ENCODE results near the gene IGF1.

The IGF1 gene

GRCh38 chr12:102496591-102496990 is 16.2 kb upstream of the IGF1 start:
- no peak for DNase-seq (ENCODE audit: low spot score)

DNA sequence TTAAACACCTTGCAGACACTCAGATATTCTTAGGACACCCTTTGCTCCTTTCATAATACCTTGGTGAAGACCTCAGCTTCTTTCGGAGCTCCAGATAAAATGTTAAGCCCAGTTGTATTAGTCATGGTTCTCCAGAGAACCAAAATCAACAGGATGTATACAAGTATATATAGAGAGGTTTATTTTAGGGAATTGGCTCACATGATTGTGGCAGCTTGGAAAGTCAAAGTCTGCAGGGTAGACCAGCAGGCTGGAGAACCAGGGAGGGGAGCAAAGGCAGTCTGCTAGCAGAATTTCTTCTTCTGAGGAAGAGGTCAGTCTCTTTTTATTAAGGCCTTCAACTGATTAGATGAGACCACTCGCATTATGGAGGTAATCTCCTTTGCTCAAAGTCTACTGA is 6.9 kb upstream of the IGF1 start:
- no peak for DNase-seq (ENCODE audit: low spot score)

GRCh38 chr12:102486153-102486552 is 5.8 kb upstream of the IGF1 start:
- no peak for DNase-seq (ENCODE audit: low spot score)

- peak; percentile 64 for DNase-seq (ENCODE audit: low spot score)
Measured at GRCh38 chr12:102484428-102484958, 4.1 kb upstream of the IGF1 start.

DNA sequence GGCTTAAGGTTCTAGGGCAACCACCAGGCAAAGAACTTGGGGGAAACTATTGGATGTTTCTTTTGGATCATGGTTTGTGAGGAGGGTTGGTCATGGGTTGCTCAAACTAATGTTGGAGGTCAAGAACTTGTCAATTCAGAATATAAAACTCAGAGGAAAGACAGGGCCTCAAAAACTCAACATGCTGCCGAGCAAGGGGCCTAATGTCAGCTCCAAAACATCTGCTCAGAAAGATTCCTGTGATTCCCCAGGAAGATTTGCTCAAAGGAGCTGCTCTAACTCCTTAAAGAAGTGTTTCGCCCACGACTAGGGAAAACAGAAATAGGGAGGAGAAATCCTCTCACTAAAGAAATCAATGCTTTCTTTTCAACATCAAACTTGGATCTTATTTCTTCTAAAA is 3.7 kb upstream of the IGF1 start:
- no peak for DNase-seq (ENCODE audit: low spot score)

DNA sequence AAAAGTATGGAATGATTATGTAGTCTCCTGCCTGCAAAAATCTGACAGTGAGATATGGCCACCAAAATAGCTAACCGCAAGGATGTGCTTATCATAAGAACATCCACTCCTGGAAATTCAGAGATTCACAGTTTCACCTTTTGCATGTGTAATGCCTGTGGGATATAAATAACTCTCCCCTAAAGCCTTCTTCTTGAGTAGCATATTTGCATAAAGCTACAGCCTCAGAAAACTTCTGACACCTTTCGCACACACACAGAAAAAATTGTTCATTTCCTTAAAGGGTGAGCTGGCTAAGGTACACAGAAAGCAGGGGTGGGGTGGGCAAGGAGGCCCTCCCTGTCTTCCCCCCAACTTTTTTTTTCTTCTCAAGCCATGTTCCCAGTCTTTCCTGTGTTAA is 3.1 kb upstream of the IGF1 start:
- no peak for DNase-seq (ENCODE audit: low spot score)

- DNase-seq (ENCODE audit: low spot score): no peak
Measured at GRCh38 chr12:102481705-102482425, 1.5 kb upstream of the IGF1 start.

- DNase-seq (ENCODE audit: low spot score): no peak
Measured at GRCh38 chr12:102479939-102480338, 424 bp downstream of the IGF1 start.

DNA sequence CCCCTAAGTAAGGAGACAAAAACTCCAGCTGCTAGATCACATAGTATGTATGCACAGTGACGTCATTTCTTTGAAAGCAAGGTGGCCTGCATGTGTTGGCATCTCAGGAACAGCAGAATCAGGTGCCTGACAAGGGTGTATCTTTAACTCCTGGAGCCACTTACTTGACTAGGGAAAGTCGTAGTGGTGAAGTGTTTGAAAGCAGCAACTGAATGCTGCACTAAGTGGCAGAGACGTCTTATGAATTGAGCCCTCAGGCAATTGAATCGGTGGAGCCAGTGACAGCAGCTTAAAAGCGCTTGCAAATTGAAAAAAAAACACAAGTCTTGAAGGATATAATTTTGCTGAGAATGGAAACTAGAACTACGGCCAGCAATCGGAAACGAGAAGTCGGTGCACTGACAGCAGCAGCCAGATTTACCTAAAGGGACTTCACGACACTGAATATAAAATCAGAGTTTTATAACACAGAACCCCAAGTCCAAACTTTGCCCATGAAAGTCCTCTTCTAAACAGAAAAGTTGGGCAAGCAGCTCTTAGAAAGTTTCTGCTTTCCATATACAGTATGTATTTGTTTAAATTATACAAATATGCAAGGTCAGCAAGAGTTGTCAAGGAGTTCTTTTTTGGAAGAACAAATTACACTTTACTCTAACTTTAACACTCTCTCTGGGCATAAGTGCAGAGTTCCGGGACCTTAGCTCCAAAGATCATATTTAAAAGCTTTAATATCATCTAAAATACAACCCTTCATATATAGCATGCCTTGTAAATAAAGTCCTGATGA is 1.1 kb downstream of the IGF1 start:
- no peak for DNase-seq (ENCODE audit: low spot score)

- no peak for DNase-seq (ENCODE audit: low spot score)
Measured at GRCh38 chr12:102478405-102479098, 1.8 kb downstream of the IGF1 start.

DNA sequence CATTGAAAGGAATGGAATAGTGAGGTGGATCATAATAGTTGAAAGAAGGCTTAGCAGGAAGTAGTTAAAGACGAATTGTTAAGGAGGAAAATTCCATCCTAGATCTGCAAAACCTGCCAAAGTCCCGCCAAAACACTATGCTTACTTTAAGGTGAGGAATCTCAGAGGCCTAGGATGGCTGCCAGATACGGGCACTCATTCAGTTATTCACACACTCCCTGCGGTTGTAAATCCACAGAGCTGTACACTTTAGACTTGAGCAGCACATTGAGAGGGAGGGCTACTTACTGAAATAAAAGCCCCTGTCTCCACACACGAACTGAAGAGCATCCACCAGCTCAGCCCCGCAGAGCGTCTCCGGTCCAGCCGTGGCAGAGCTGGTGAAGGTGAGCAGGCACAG is 5.0 kb downstream of the IGF1 start:
- no peak for DNase-seq (ENCODE audit: low spot score)

DNA sequence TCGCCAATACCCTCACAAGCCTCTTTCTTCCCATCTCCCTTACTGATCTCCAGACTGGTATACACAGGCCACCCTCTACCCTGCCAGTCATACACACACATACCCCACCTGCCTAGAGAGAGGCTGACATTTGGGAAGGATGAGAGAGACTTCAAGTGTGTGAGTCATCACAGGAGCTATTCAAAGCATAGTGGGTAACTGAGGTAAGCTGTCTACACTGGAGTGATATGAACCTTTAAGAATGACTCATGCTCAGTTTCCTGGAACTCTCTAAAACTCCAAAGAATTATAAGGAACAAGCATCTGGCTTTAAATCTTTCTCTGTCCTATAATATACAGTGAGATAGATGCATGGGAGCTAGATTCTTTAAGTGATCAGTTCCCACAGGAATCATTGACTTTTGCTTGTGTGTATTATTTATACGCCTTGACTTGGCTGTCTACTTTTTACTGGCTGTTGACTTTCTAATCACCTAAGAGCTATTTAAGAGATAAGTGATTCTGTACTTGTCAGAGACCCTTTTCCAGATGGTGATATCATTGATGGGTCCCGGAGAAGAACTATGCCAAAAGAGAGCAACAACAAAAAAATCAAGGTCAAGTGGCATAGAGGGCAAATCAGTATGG is 5.8 kb downstream of the IGF1 start:
- no peak for DNase-seq (ENCODE audit: low spot score)

- DNase-seq (ENCODE audit: low spot score): no peak
Measured at GRCh38 chr12:102472496-102472895, 7.9 kb downstream of the IGF1 start.

DNA sequence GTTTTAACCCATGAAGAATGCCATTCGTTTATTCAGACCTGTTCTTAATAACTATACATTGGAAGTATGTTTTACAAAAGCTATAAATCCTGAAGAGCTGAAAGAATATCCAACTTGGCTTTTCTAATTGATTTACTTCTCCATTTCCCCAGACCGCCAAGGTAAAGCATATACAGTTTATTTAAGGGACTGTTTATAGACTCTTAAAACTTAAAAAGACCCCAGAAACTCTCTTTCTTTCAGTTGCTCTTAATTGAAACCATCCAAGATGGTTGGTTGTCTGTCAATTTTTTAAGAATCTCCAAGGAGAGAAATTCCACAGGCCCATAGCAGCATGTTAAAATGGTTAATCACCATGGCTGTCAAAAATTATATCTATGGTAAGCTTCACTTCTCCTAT is 8.8 kb downstream of the IGF1 start:
- no peak for DNase-seq (ENCODE audit: low spot score)

DNA sequence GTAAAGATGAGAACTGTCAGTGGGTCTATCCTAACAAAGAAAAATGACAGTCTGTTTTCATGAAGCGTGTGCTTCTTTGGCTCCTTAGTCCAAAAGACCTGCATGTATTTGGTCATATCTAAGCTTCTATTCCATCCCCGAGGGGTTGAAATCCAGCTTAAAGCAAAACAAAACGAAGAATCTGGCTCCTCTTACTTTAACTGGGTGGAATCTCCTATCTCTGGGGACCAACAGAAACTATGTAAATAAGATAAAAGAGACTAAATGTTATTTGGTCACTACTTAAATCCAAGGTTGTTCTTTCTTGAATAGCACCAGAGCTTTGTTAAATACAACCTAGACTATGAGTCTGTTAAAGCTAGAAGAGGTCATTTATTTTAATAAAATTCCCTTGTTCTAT is 9.4 kb downstream of the IGF1 start:
- no peak for DNase-seq (ENCODE audit: low spot score)

- DNase-seq (ENCODE audit: low spot score): no peak
Measured at GRCh38 chr12:102468261-102468915, 12.0 kb downstream of the IGF1 start.

DNA sequence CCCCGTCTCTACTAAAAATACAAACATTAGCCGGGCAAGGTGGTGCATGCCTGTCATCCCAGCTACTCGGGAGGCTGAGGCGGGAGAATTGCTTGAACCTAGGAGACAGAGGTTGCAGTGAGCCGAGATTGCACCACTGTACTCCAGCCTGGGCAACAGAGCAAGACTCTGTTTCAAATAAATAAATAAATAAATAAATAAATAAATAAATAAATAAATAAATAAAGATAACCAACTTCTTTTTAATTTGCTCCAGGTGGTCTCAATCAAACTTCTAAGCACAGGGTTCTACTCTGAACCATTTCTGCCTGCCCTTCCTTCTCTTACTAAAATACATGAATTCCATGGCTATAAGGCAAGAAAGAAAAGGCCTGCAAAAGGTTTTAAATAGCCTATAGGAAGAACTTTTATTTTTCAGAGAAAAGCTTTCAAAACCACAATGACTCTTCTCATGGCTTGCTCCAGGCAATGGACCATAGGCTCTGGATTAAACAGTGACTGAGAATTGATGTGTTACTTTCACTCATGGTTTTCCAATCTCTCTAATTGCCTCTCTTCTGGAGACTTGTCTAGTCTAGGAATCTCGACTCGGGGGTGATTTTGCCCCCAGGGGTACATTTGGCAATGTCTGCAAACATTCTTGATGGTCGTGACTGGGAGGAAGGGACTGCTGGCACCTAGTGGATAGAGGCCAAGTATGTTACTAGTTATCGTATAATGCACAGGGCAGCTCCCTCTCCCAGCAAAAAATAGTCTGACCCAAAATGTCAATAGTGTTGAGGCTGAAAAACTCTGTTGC is 14.4 kb downstream of the IGF1 start:
- no peak for DNase-seq (ENCODE audit: low spot score)

GRCh38 chr12:102463659-102464249 is 16.6 kb downstream of the IGF1 start:
- no peak for DNase-seq (ENCODE audit: low spot score)

GRCh38 chr12:102462795-102463465 is 17.4 kb downstream of the IGF1 start:
- no peak for DNase-seq (ENCODE audit: low spot score)

DNA sequence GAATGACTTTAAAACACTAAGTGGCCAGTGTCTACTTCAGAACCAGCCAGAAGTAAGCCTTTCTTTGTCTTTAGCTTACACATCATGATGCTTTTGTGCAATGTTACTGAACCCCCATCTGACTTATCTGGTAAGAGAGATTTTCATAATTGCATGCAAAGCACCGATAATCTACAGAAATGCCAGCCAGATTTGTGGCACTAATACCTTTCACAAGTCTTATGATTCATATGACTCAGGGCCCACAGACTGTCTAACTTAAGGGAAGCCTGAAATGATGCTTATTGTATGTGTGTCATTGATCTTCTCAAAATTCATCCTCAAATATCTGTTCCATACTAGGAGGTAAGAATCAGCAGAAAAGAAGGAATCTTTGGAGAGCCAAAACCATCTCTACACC is 18.0 kb downstream of the IGF1 start:
- no peak for DNase-seq (ENCODE audit: low spot score)

All from NAMALWA (cell line).